Measurements from ENCODE around the gene TNFRSF21. TPM values are rescaled to one million over a fixed set of nuclear protein-coding genes. Genes with fewer than 3 reads are reported as not detected.

The TNFRSF21 gene
- total RNA-seq, 1 experiment from 2014 or later, result 106 TPM

DNA sequence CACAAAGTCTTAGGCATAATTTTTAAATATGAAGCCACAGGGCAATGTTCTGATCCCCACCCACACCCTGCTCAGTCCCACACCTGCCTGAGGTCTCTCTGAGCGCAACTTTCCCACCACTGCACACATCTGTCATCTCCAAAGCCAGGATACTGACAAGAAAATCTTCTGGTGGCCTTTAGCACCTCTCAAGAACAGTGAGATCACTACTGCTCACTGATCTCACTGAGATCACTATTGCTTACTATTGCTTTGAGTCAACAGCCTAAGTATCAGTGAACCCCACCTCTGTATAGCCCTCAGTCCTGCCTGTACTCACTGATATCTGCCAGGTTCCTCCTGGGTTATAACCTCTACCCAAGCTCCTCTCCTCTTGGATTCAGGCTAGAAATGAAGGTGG, 6.4 kb downstream of the TNFRSF21 start:
- intact Hi-C loops (cut with micrococcal nuclease), result loop anchor here (10.0 kb wide), 2 partner anchors 139 to 449 kb away; no protein-coding TSS in a partner anchor

DNA sequence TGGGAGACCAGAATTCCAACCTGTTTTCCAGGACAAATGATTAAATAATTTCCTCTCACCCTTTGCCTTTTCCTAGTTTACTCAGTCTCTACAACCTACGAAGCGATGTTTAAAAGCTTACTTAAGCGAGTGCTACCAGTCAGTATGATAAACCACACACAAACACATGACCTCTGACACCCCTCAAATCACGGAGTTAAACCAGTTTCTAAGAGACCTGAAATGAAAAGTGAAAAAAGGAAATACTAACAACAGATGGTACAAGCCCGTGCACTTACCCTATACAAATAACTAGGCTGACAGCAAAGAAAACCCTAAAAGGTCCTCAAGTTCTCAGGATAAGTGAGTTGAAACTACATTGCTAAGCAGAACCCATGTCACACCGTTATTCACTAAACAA, 7.7 kb downstream of the TNFRSF21 start:
- peaks cover 96% of the 10 kb centered on the region for H4K20me1 ChIP-seq (ENCODE audit: low read length)
- H3K79me2 ChIP-seq (ENCODE audit: low read length), result peaks cover 100% of the 10 kb centered on the region
- H3K4me3 ChIP-seq (ENCODE audit: low read length), result no peak overlapping the region
- POLR2A ChIA-PET (ENCODE audit: unreplicated experiment), result no interaction called here
- no peak overlapping the region for H3K4me2 ChIP-seq (ENCODE audit: low read length)
- peaks cover 31% of the 10 kb centered on the region for H3K36me3 ChIP-seq (ENCODE audit: low read depth, low read length)
- DNase-seq (no peak), ATAC-seq (no peak)
- intact Hi-C loops (cut with micrococcal nuclease), result loop anchor here (10.0 kb wide), 2 partner anchors 137 to 447 kb away; no protein-coding TSS in a partner anchor
- no peak overlapping the region for H3K9ac ChIP-seq (ENCODE audit: low read length)
- no peaks in the 10 kb centered on the region for H3F3A ChIP-seq (ENCODE audit: low read length, unreplicated experiment)
- CTCF ChIA-PET, result no interaction called here
- BruUV-seq (replicated peaks), result no TSS peak
- no peak overlapping the region for H3K27ac ChIP-seq (ENCODE audit: low read length)
- H3K4me1 ChIP-seq (ENCODE audit: insufficient read depth, low read length), result peaks cover 59% of the 10 kb centered on the region
- no peaks in the 10 kb centered on the region for H3K9me2 ChIP-seq (replicated peaks; ENCODE audit: low read length)
- no peaks in the 10 kb centered on the region for H3K27me3 ChIP-seq (ENCODE audit: low read length)
- no peak for TF ChIP-seq EZH2 (IDR thresholded peaks at IDR 0.05; ENCODE audit: low read length, unreplicated experiment)
- no peak for TF ChIP-seq CTCF (conservative IDR thresholded peaks at IDR 0.05; ENCODE audit: low read depth, low read length)
- no peak for TF ChIP-seq EZH2phosphoT487 (IDR thresholded peaks at IDR 0.05; ENCODE audit: borderline replicate concordance, low read length)
- no peak overlapping the region for H2AFZ ChIP-seq (ENCODE audit: low read length)
- no peaks in the 10 kb centered on the region for H3K9me3 ChIP-seq (ENCODE audit: low read length)

More for the DNA sequence above, 6.4 kb downstream of the TNFRSF21 start:
- Histone ChIP-seq H3F3A (ENCODE audit: low read length, unreplicated experiment) (no peaks in the 10 kb centered on the region), H3K27ac (ENCODE audit: low read length) (no peak overlapping the region), H2AFZ (ENCODE audit: low read length) (no peak overlapping the region), H3K9me3 (ENCODE audit: low read length) (no peaks in the 10 kb centered on the region), H3K9ac (ENCODE audit: low read length) (no peak overlapping the region), H3K36me3 (ENCODE audit: low read depth, low read length) (peaks cover 36% of the 10 kb centered on the region), H4K20me1 (ENCODE audit: low read length) (peaks cover 97% of the 10 kb centered on the region), H3K4me2 (ENCODE audit: low read length) (no peak overlapping the region), H3K4me1 (ENCODE audit: insufficient read depth, low read length) (peaks cover 63% of the 10 kb centered on the region), H3K27me3 (ENCODE audit: low read length) (no peaks in the 10 kb centered on the region), H3K4me3 (ENCODE audit: low read length) (no peak overlapping the region), H3K79me2 (ENCODE audit: low read length) (peaks cover 100% of the 10 kb centered on the region), H3K9me2 (replicated peaks; ENCODE audit: low read length) (no peaks in the 10 kb centered on the region)
- ATAC-seq, result no peak
- ChIA-PET CTCF (no interaction called here), POLR2A (ENCODE audit: unreplicated experiment) (interaction anchor here (0.6 kb wide), 1 partner anchor 53 kb away, joined by 3 read pairs; no protein-coding TSS in a partner anchor)
- BruUV-seq (replicated peaks), result no TSS peak
- no peak for DNase-seq
- TF ChIP-seq CTCF (conservative IDR thresholded peaks at IDR 0.05; ENCODE audit: low read depth, low read length), result no peak
- TF ChIP-seq EZH2phosphoT487 (IDR thresholded peaks at IDR 0.05; ENCODE audit: borderline replicate concordance, low read length), result no peak
- TF ChIP-seq EZH2 (IDR thresholded peaks at IDR 0.05; ENCODE audit: low read length, unreplicated experiment), result no peak

DNA sequence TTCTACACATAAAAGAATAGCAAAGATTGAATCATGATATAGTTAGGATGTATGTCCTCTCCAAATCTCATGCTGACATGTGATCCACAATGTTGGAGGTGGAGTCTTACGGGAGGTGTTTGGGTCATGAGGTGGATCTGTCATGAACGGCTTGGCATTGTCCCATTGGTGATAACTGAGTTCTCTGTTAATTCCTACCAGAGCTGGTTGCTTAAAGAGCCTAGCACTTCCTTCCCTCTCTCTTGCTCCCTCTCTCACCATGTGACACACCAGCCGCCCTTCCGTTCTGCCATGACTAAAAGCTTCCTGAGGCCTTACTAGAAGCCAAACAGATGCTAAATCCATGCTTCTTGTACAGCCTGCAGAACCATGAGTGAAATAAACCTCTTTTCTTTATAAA, 8.3 kb downstream of the TNFRSF21 start:
- Histone ChIP-seq H4K20me1 (ENCODE audit: low read length) (peaks cover 96% of the 10 kb centered on the region), H3K27ac (ENCODE audit: low read length) (no peak overlapping the region), H3F3A (ENCODE audit: low read length, unreplicated experiment) (no peaks in the 10 kb centered on the region), H3K4me2 (ENCODE audit: low read length) (no peak overlapping the region), H2AFZ (ENCODE audit: low read length) (no peak overlapping the region), H3K9ac (ENCODE audit: low read length) (no peak overlapping the region), H3K36me3 (ENCODE audit: low read depth, low read length) (peaks cover 30% of the 10 kb centered on the region), H3K27me3 (ENCODE audit: low read length) (no peaks in the 10 kb centered on the region), H3K4me3 (ENCODE audit: low read length) (no peak overlapping the region), H3K9me2 (replicated peaks; ENCODE audit: low read length) (no peaks in the 10 kb centered on the region), H3K9me3 (ENCODE audit: low read length) (no peaks in the 10 kb centered on the region), H3K4me1 (ENCODE audit: insufficient read depth, low read length) (peaks cover 53% of the 10 kb centered on the region), H3K79me2 (ENCODE audit: low read length) (peaks cover 100% of the 10 kb centered on the region)
- BruUV-seq (replicated peaks), result no TSS peak
- POLR2A ChIA-PET (ENCODE audit: unreplicated experiment), result no interaction called here
- CTCF ChIA-PET, result no interaction called here
- ATAC-seq (no peak), DNase-seq (no peak)
- no peak for TF ChIP-seq EZH2phosphoT487 (IDR thresholded peaks at IDR 0.05; ENCODE audit: borderline replicate concordance, low read length)
- TF ChIP-seq CTCF (conservative IDR thresholded peaks at IDR 0.05; ENCODE audit: low read depth, low read length), result no peak
- TF ChIP-seq EZH2 (IDR thresholded peaks at IDR 0.05; ENCODE audit: low read length, unreplicated experiment), result no peak
- intact Hi-C loops (cut with micrococcal nuclease), result loop anchor here (10.0 kb wide), 2 partner anchors 137 to 447 kb away; no protein-coding TSS in a partner anchor
